HEK293 (cell line): ENCODE results near the gene HAUS2.

Source experiments
- CTCF ChIA-PET: fragments of 350-600 bp; formaldehyde crosslinking; extraction: SDS; loops from one replicate; lab custom pipeline; 2021; ENCODE audit warnings: antibody characterized with exemption; lab: Yijun Ruan, JAX
- POLR2A ChIA-PET: fragments of 300-600 bp; formaldehyde crosslinking; extraction: SDS; loops from one replicate; lab custom pipeline; 2020; ENCODE audit warnings: antibody characterized with exemption, inconsistent platforms; lab: Yijun Ruan, JAX
- H3K27ac ChIP-seq: fragments of 200-500 bp; sonication (Bioruptor generic); 2 replicates; pipeline ENCODE4 v1.5.1; 2014; ENCODE audit warnings: low read depth, low read length, control low read depth, inconsistent platforms; ENCODE audit errors: extremely low read depth
- H3K36me3 ChIP-seq, 2 experiments: fragments of 200-500 bp in 1 of 2; sonication (Bioruptor generic) in 1 of 2; 1 replicate in 1 of 2; 2 replicates in 1 of 2; pipeline ENCODE4 v1.5.1; 2014 to 2017; ENCODE audit warnings: inconsistent platforms in 2 of 2, low read length in 2 of 2; ENCODE audit not compliant: control insufficient read depth in 2 of 2, insufficient read depth in 1 of 2
- H3K4me1 ChIP-seq: fragments of 200-500 bp; sonication (Bioruptor generic); 2 replicates; pipeline ENCODE4 v1.5.1; 2014; ENCODE audit warnings: mild to moderate bottlenecking, low read length, inconsistent platforms; ENCODE audit not compliant: control insufficient read depth, insufficient read depth
- H3K4me3 ChIP-seq: 2 replicates; pipeline ENCODE4 v1.5.1; 2011; ENCODE audit warnings: low read depth, mild to moderate bottlenecking, control low read depth, low read length, moderate library complexity
- H3K9me3 ChIP-seq: fragments of 200-500 bp; sonication (Bioruptor generic); 2 replicates; pipeline ENCODE4 v1.5.1; 2014; ENCODE audit warnings: low read depth, low read length, inconsistent platforms; ENCODE audit not compliant: control insufficient read depth, insufficient read depth
- BCL11B ChIP-seq: fragments of 450-650 bp; formaldehyde crosslinking; IDR thresholded peaks from 2 replicates; pipeline ENCODE4 v1.5.1; 2016; ENCODE audit warnings: low read depth, missing biosample characterization, missing genetic modification characterization
- FEZF1 ChIP-seq: fragments of 450-650 bp; formaldehyde crosslinking; IDR thresholded peaks from 2 replicates; pipeline ENCODE4 v1.5.1; 2016; ENCODE audit warnings: missing biosample characterization, missing genetic modification characterization
- KLF1 ChIP-seq: fragments of 450-650 bp; formaldehyde crosslinking; IDR thresholded peaks from 2 replicates; pipeline ENCODE4 v1.5.1; 2016; ENCODE audit warnings: missing biosample characterization, missing genetic modification characterization
- KLF10 ChIP-seq: fragments of 450-650 bp; IDR thresholded peaks from 2 replicates; pipeline ENCODE4 v1.5.1; 2018; ENCODE audit warnings: missing biosample characterization, mild to moderate bottlenecking, missing genetic modification characterization
- SETDB1 ChIP-seq: IDR thresholded peaks from one replicate; pipeline ENCODE4 v1.6.1; 2017; ENCODE audit warnings: mild to moderate bottlenecking, low read length, moderate library complexity, mixed read lengths; ENCODE audit not compliant: insufficient read length
- TSHZ1 ChIP-seq: fragments of 450-650 bp; formaldehyde crosslinking; IDR thresholded peaks from 2 replicates; pipeline ENCODE4 v1.5.1; 2016; ENCODE audit warnings: missing biosample characterization, missing genetic modification characterization, borderline replicate concordance
- ZBTB17 ChIP-seq: fragments of 450-650 bp; formaldehyde crosslinking; IDR thresholded peaks from 2 replicates; pipeline ENCODE4 v1.5.1; 2016; ENCODE audit warnings: missing biosample characterization, missing genetic modification characterization
- ZBTB6 ChIP-seq: fragments of 450-650 bp; formaldehyde crosslinking; IDR thresholded peaks from 2 replicates; pipeline ENCODE4 v1.5.1; 2017; ENCODE audit warnings: missing biosample characterization, missing genetic modification characterization
- ZFP69B ChIP-seq: fragments of 450-650 bp; formaldehyde crosslinking; IDR thresholded peaks from 2 replicates; pipeline ENCODE4 v1.5.1; 2016; ENCODE audit warnings: missing biosample characterization, missing genetic modification characterization
- ZNF157 ChIP-seq: fragments of 450-650 bp; formaldehyde crosslinking; IDR thresholded peaks from 2 replicates; pipeline ENCODE4 v1.5.1; 2016; ENCODE audit warnings: missing biosample characterization, missing genetic modification characterization
- ZNF18 ChIP-seq: fragments of 450-650 bp; formaldehyde crosslinking; IDR thresholded peaks from 2 replicates; pipeline ENCODE4 v1.5.1; 2016; ENCODE audit warnings: missing biosample characterization, missing genetic modification characterization
- ZNF2 ChIP-seq: fragments of 450-650 bp; formaldehyde crosslinking; IDR thresholded peaks from 2 replicates; pipeline ENCODE4 v1.5.1; 2016; ENCODE audit warnings: missing biosample characterization, missing genetic modification characterization
- ZNF274 ChIP-seq, 2 experiments: fragments of 200-500 bp in 1 of 2; fragments of 450-650 bp in 1 of 2; sonication (Bioruptor generic) in 1 of 2; formaldehyde crosslinking in 1 of 2; IDR thresholded peaks; 2 replicates each; pipeline versions ENCODE4 v1.5.1 to v1.6.1; 2014 to 2016; ENCODE audit warnings: borderline replicate concordance in 1 of 2, inconsistent platforms in 1 of 2, low read length in 1 of 2, missing biosample characterization in 1 of 2, missing genetic modification characterization in 1 of 2
- ZNF335 ChIP-seq: fragments of 450-650 bp; formaldehyde crosslinking; conservative IDR thresholded peaks from 2 replicates; pipeline ENCODE4 v1.5.1; 2016; ENCODE audit warnings: missing biosample characterization, missing genetic modification characterization
- ZNF391 ChIP-seq: fragments of 450-650 bp; formaldehyde crosslinking; IDR thresholded peaks from 2 replicates; pipeline ENCODE4 v1.5.1; 2016; ENCODE audit warnings: low read depth, missing biosample characterization, missing genetic modification characterization, borderline replicate concordance
- ZNF404 ChIP-seq: fragments of 450-650 bp; formaldehyde crosslinking; IDR thresholded peaks from 2 replicates; pipeline ENCODE4 v1.5.1; 2017; ENCODE audit warnings: missing biosample characterization, missing genetic modification characterization

Gene HAUS2

GRCh38 chr15:42548249-42549031, at the start of gene HAUS2, which contains the start of gene LRRC57 (continued):
- TF ChIP-seq TSHZ1 (tag by site-specific recombination) (no peak), ZNF2 (tag by site-specific recombination) (peak; percentile 70), ZBTB17 (tag by site-specific recombination) (peak; percentile 85), SETDB1 (no peak), ZNF335 (peak; percentile 92), KLF1 (tag by site-specific recombination) (peak; percentile 88), ZFP69B (tag by site-specific recombination) (peak; percentile 51; the same call in 1 of the 2 replicates), ZNF391 (tag by site-specific recombination) (peak; percentile 34; the same call in 1 of the 2 replicates)

GRCh38 chr15:42499858-42500609, 48.6 kb upstream of the HAUS2 start:
- Histone ChIP-seq H3K27ac (no peak overlapping the region), H3K4me1 (no peaks in the 10 kb centered on the region; the same call in 1 of the 2 replicates), H3K9me3 (no peaks in the 10 kb centered on the region), H3K36me3 (no peaks in the 10 kb centered on the region), H3K4me3 (no peak overlapping the region)
- CTCF ChIA-PET: interaction anchor here (0.6 to 0.8 kb wide), 4 partner anchors 12 to 804 kb away, joined by 3 to 4 read pairs (median 3); partner anchors contain the start of genes HAUS2 and LRRC57
- POLR2A ChIA-PET: interaction anchor here (1.1 to 1.3 kb wide), 3 partner anchors 9 to 48 kb away, joined by 3 to 8 read pairs (median 4); partner anchors contain the start of genes HAUS2, LRRC57 and ZNF106
- TF ChIP-seq ZNF157 (tag by site-specific recombination) (no peak), KLF10 (tag by site-specific recombination) (no peak), ZNF18 (no peak), BCL11B (no peak), ZNF335 (peak; percentile 58), ZNF274 (IDR thresholded peaks at IDR 0.05; ENCODE audit: low read length) (no peak), ZNF274 (tag by site-specific recombination; IDR thresholded peaks at IDR 0.05; ENCODE audit: borderline replicate concordance) (no peak), FEZF1 (tag by site-specific recombination) (peak; percentile 38; the same call in 1 of the 2 replicates), ZNF404 (tag by site-specific recombination) (no peak), ZBTB6 (tag by site-specific recombination) (0 out of 2 replicates have a peak, but pooled peaks have one; percentile 47)
